Measurements from ENCODE around the gene NTMT2.

The NTMT2 gene

DNA sequence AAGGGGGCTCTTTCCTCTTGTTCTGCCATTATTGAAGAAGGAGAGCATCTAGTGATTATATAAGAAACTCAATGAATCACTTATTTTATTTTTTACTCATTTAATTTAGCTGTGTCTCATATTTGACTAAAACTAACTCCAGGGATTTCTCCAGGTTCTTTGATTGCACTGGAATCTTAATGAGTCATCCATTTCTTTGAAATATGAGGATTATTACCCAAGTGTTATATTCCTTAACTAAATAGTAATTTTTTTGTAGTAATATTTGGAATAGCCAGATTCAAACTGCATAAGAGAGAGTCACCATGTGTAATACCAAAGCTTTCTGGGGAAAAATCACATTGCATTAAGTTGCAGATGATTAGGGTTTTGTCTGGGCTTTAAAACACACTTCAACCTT is 59.5 kb downstream of the NTMT2 start:
- TF ChIP-seq CTCF (IDR thresholded peaks at IDR 0.05; ENCODE audit: borderline replicate concordance, insufficient read depth, low read depth, low read length) = no peak
- H3K4me3 ChIP-seq (ENCODE audit: low read depth, low read length) = no peak overlapping the region

DNA sequence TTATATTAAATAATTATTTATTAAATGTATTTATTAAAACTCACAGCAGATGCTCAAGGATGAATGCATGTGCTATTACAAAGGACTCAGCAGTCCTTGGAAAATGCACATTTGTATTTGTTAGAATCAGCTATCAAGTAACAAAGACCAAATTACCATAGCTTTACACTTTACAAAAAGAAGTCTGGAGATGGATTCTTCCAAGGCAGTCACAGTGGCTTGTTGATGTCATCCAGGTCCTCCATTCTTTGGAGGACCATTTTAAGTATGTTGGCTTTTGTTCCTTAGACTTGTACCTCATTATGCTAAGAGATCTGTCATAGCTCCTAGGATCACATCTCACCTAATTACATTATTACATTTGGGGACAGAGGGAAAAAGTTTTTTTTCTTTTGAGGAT is 63.4 kb downstream of the NTMT2 start:
- no peak overlapping the region for H3K4me3 ChIP-seq (ENCODE audit: low read depth, low read length)
- no peak for TF ChIP-seq CTCF (IDR thresholded peaks at IDR 0.05; ENCODE audit: borderline replicate concordance, insufficient read depth, low read depth, low read length)

DNA sequence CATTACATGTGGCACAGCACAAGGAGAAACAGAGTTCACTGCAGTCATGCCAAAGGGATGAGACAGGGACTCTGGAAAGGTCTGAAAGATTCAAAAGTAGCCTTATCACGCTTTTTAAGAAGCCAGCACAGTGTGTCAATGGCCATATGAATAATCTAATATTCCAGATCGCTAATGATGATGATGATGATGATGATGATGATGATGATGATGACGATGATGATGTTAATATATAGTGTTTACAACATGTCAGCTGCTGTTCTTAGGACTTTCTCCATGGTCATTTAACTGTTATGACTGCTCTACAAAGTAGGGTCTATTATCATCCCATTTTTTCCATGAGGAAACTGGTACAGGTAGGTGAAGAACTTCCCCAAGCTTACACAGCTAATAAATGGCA is 64.4 kb downstream of the NTMT2 start:
- no peak for TF ChIP-seq CTCF (IDR thresholded peaks at IDR 0.05; ENCODE audit: borderline replicate concordance, insufficient read depth, low read depth, low read length)
- no peak overlapping the region for H3K4me3 ChIP-seq (ENCODE audit: low read depth, low read length)

- H3K4me3 ChIP-seq (ENCODE audit: low read depth, low read length) = no peak overlapping the region
- no peak for TF ChIP-seq CTCF (IDR thresholded peaks at IDR 0.05; ENCODE audit: borderline replicate concordance, insufficient read depth, low read depth, low read length)
These were observed 67.8 kb downstream of the NTMT2 start for GRCh38 chr1:170213596-170213995.

- no peak overlapping the region for H3K4me3 ChIP-seq (ENCODE audit: low read depth, low read length)
- TF ChIP-seq CTCF (IDR thresholded peaks at IDR 0.05; ENCODE audit: borderline replicate concordance, insufficient read depth, low read depth, low read length) = no peak
These were observed 68.6 kb downstream of the NTMT2 start for GRCh38 chr1:170214117-170215032.

- TF ChIP-seq CTCF (IDR thresholded peaks at IDR 0.05; ENCODE audit: borderline replicate concordance, insufficient read depth, low read depth, low read length) = no peak
- no peak overlapping the region for H3K4me3 ChIP-seq (ENCODE audit: low read depth, low read length)
These were observed 69.5 kb downstream of the NTMT2 start for GRCh38 chr1:170215072-170215885.
